H9 (cell line): ENCODE data around the gene ZC3H15. TPM values are rescaled to one million over a fixed set of nuclear protein-coding genes. Genes with fewer than 3 reads are reported as not detected.
A peak's percentile ranks its signal among the peaks of the same experiment; 100 is the strongest.

Source experiments
- DNase-seq: peaks from one replicate; pipeline ENCODE4 v3.0.0-alpha.2; 2017
- H2AFZ ChIP-seq: one replicate; pipeline ENCODE4 v1.6.1; 2013; ENCODE audit warnings: mild to moderate bottlenecking, low read length, control low read depth, moderate library complexity
- H2AK5ac ChIP-seq: 2 replicates; pipeline ENCODE4 v1.6.1; 2013; ENCODE audit warnings: low read length, control low read depth, mixed read lengths; ENCODE audit not compliant: insufficient read length
- H2BK120ac ChIP-seq: one replicate; pipeline ENCODE4 v1.6.1; 2013; ENCODE audit warnings: low read depth, mild to moderate bottlenecking, low read length, control low read depth, inconsistent platforms; ENCODE audit not compliant: poor library complexity, severe bottlenecking
- H2BK12ac ChIP-seq: 2 replicates; pipeline ENCODE4 v1.6.1; 2013; ENCODE audit warnings: low read length, control low read depth, mixed read lengths, low read depth; ENCODE audit not compliant: insufficient read length
- H2BK15ac ChIP-seq: 2 replicates; pipeline ENCODE4 v1.6.1; 2013; ENCODE audit warnings: low read depth, low read length, control low read depth
- H2BK20ac ChIP-seq: one replicate; pipeline ENCODE4 v1.6.1; 2013; ENCODE audit warnings: low read depth, mild to moderate bottlenecking, low read length, control low read depth, inconsistent platforms; ENCODE audit not compliant: poor library complexity, severe bottlenecking
- H2BK5ac ChIP-seq: 2 replicates; pipeline ENCODE4 v1.6.1; 2013; ENCODE audit warnings: low read length, control low read depth, mixed read lengths; ENCODE audit not compliant: insufficient read length
- H3K14ac ChIP-seq: 2 replicates; pipeline ENCODE4 v1.6.1; 2013; ENCODE audit warnings: low read length, control low read depth; ENCODE audit not compliant: insufficient read depth
- H3K18ac ChIP-seq: 2 replicates; pipeline ENCODE4 v1.6.1; 2013; ENCODE audit warnings: low read depth, mild to moderate bottlenecking, mixed read lengths, low read length, control low read depth; ENCODE audit not compliant: insufficient read length
- H3K23ac ChIP-seq: 2 replicates; pipeline ENCODE4 v1.6.1; 2013; ENCODE audit warnings: low read length, control low read depth, mixed read lengths, low read depth; ENCODE audit not compliant: insufficient read length
- H3K23me2 ChIP-seq: 2 replicates; pipeline ENCODE4 v1.6.1; 2013; ENCODE audit warnings: low read depth, mild to moderate bottlenecking, mixed read lengths, low read length, control low read depth; ENCODE audit not compliant: insufficient read length, poor library complexity, severe bottlenecking
- H3K27ac ChIP-seq: 2 replicates; pipeline ENCODE4 v1.5.1; 2013; ENCODE audit warnings: low read length, control low read depth, mixed read lengths, low read depth; ENCODE audit not compliant: insufficient read length
- H3K27me3 ChIP-seq: 2 replicates; pipeline ENCODE4 v1.6.1; 2013; ENCODE audit warnings: low read length, control low read depth, inconsistent platforms; ENCODE audit not compliant: insufficient read depth
- H3K4ac ChIP-seq: 2 replicates; pipeline ENCODE4 v1.6.1; 2013; ENCODE audit warnings: low read depth, mild to moderate bottlenecking, control low read depth, inconsistent platforms, low read length, moderate library complexity
- H3K4me1 ChIP-seq: 2 replicates; pipeline ENCODE4 v1.6.1; 2013; ENCODE audit warnings: low read length, control low read depth, inconsistent platforms; ENCODE audit not compliant: insufficient read depth
- H3K4me2 ChIP-seq: 2 replicates; pipeline ENCODE4 v1.6.1; 2013; ENCODE audit warnings: low read length, control low read depth, mixed read lengths; ENCODE audit not compliant: insufficient read length, insufficient read depth
- H3K56ac ChIP-seq: 2 replicates; pipeline ENCODE4 v1.6.1; 2013; ENCODE audit warnings: low read depth, mild to moderate bottlenecking, mixed read lengths, low read length, control low read depth; ENCODE audit not compliant: insufficient read length
- H3K79me1 ChIP-seq: 2 replicates; pipeline ENCODE4 v1.6.1; 2013; ENCODE audit warnings: low read depth, mild to moderate bottlenecking, moderate library complexity, low read length, control low read depth, inconsistent platforms; ENCODE audit not compliant: insufficient read depth, poor library complexity, severe bottlenecking
- H3K79me2 ChIP-seq: 2 replicates; pipeline ENCODE4 v1.6.1; 2013; ENCODE audit warnings: low read length, control low read depth, inconsistent platforms; ENCODE audit not compliant: insufficient read depth
- H3K9ac ChIP-seq: 2 replicates; pipeline ENCODE4 v1.6.1; 2013; ENCODE audit warnings: low read length, control low read depth, mixed read lengths; ENCODE audit not compliant: insufficient read length; ENCODE audit errors: extremely low read depth
- H3K9me3 ChIP-seq: one replicate; pipeline ENCODE4 v1.6.1; 2013; ENCODE audit warnings: low read depth, low read length, inconsistent platforms; ENCODE audit not compliant: control insufficient read depth
- H3T11ph ChIP-seq: one replicate; pipeline ENCODE4 v1.6.1; 2013; ENCODE audit warnings: mild to moderate bottlenecking, low read length, control low read depth, inconsistent platforms
- H4K20me1 ChIP-seq: one replicate; pipeline ENCODE4 v1.6.1; 2013; ENCODE audit not compliant: control insufficient read depth, insufficient read length, insufficient read depth
- H4K5ac ChIP-seq: 2 replicates; pipeline ENCODE4 v1.6.1; 2013; ENCODE audit warnings: low read depth, mild to moderate bottlenecking, mixed read lengths, low read length, control low read depth; ENCODE audit not compliant: insufficient read length
- H4K8ac ChIP-seq: replicated peaks from 2 replicates; pipeline ENCODE4 v1.6.1; 2013; ENCODE audit warnings: low read length, control low read depth, mixed read lengths, low read depth; ENCODE audit not compliant: insufficient read length
- H4K91ac ChIP-seq: 2 replicates; pipeline ENCODE4 v1.6.1; 2013; ENCODE audit warnings: low read depth, mild to moderate bottlenecking, moderate library complexity, mixed read lengths, low read length, control low read depth; ENCODE audit not compliant: insufficient read length
- H3K27ac Mint-ChIP-seq, 3 experiments: 2 replicates in 2 of 3; 3 replicates in 1 of 3; pipeline ENCODE4 v1.8.0; 2020 to 2021; ENCODE audit warnings: mixed read lengths in 3 of 3, mild to moderate bottlenecking in 1 of 3, moderate library complexity in 1 of 3
- H3K27me3 Mint-ChIP-seq: 2 replicates; pipeline ENCODE4 v1.8.0; 2021; ENCODE audit warnings: low read depth, mild to moderate bottlenecking, moderate library complexity, mixed read lengths
- H3K36me3 Mint-ChIP-seq, 3 experiments: 2 replicates in 2 of 3; 3 replicates in 1 of 3; pipeline ENCODE4 v1.8.0; 2020 to 2021; ENCODE audit warnings: low read depth in 3 of 3, mixed read lengths in 3 of 3; ENCODE audit not compliant: insufficient read depth in 1 of 3
- H3K4me1 Mint-ChIP-seq, 2 experiments: 2 replicates each; pipeline ENCODE4 v1.8.0; 2020; ENCODE audit warnings: mixed read lengths in 2 of 2
- H3K4me3 Mint-ChIP-seq, 2 experiments: 2 replicates in 1 of 2; 3 replicates in 1 of 2; pipeline ENCODE4 v1.8.0; 2020 to 2021; ENCODE audit warnings: mild to moderate bottlenecking in 2 of 2, mixed read lengths in 2 of 2, moderate library complexity in 1 of 2
- H3K9me3 Mint-ChIP-seq, 2 experiments: 2 replicates in 1 of 2; 3 replicates in 1 of 2; pipeline ENCODE4 v1.8.0; 2020; ENCODE audit warnings: mild to moderate bottlenecking in 2 of 2, mixed read lengths in 2 of 2, moderate library complexity in 1 of 2
- CTCF ChIP-seq: fragments of 200-600 bp; sonication (generic); conservative IDR thresholded peaks from 3 replicates; pipeline ENCODE4 v1.8.0; 2021; ENCODE audit warnings: antibody characterized with exemption, mild to moderate bottlenecking
- WGBS: extraction: QIAGEN DNeasy Blood & Tissue Kit; methylation state at CpG from one replicate; pipeline ENCODE4 v1.1.7; 2013; ENCODE audit warnings: missing lambda C conversion rate, low lambda C conversion rate, mixed read lengths; ENCODE audit not compliant: insufficient read length; ENCODE audit errors: extremely low coverage; 5-methylcytosine and 5-hydroxymethylcytosine counted together
- total RNA-seq: library from RNA; stranded (reverse); gene quantifications from 2 replicates; pipeline ENCODE4 v1.2.1, GENCODE V29; 2021

The ZC3H15 gene
- total RNA-seq, 1 experiment from 2014 or later, result 71.3 TPM

GRCh38 chr2:186542002-186542401, 55.9 kb downstream of the ZC3H15 start:
- Histone ChIP-seq H3T11ph (no peak overlapping the region), H4K8ac (no peak overlapping the region), H3K56ac (no peak overlapping the region), H3K9me3 (no peaks in the 10 kb centered on the region), H2BK20ac (no peak overlapping the region), H3K23me2 (no peaks in the 10 kb centered on the region), H3K27ac (no peak overlapping the region), H3K23ac (no peak overlapping the region), H3K9ac (no peak overlapping the region), H4K91ac (no peak overlapping the region), H3K4ac (no peak overlapping the region), H2BK120ac (no peak overlapping the region), H3K14ac (no peak overlapping the region), H2AFZ (no peak overlapping the region), H3K79me2 (no peaks in the 10 kb centered on the region), H4K20me1 (no peaks in the 10 kb centered on the region), H2BK15ac (no peak overlapping the region), H3K27me3 (no peaks in the 10 kb centered on the region), H2BK5ac (no peak overlapping the region), H3K4me1 (peaks cover 5% of the 10 kb centered on the region; the same call in 1 of the 2 replicates), H3K79me1 (no peaks in the 10 kb centered on the region), H4K5ac (no peak overlapping the region), H2BK12ac (no peak overlapping the region), H3K18ac (no peak overlapping the region), H3K4me2 (no peak overlapping the region), H2AK5ac (no peak overlapping the region)
- H3K36me3 Mint-ChIP-seq, result no peaks in the 10 kb centered on the region
- no CpG with 5 or more reads among the region's 4 CpGs for WGBS
- no peak for DNase-seq
- H3K27me3 Mint-ChIP-seq, result no peaks in the 10 kb centered on the region
- no peaks in the 10 kb centered on the region for H3K9me3 Mint-ChIP-seq
- TF ChIP-seq CTCF, result no peak
- H3K4me1 Mint-ChIP-seq, result peaks cover 11 to 12% of the 10 kb centered on the region in 2 experiments
- H3K4me3 Mint-ChIP-seq, result no peak overlapping the region
- H3K27ac Mint-ChIP-seq, result peak overlapping the region; percentile 45 to 92 (median 69); a peak in 6 of 7 replicates
